ENCODE measurements around the gene RNASE8.
"Not testable (repeated sequence)": the region's sequence is repeated elsewhere in the genome, so short reads cannot be mapped to it uniquely, and the experiment has no call there.

RNASE8 gene, protein sequence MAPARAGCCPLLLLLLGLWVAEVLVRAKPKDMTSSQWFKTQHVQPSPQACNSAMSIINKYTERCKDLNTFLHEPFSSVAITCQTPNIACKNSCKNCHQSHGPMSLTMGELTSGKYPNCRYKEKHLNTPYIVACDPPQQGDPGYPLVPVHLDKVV

DNA sequence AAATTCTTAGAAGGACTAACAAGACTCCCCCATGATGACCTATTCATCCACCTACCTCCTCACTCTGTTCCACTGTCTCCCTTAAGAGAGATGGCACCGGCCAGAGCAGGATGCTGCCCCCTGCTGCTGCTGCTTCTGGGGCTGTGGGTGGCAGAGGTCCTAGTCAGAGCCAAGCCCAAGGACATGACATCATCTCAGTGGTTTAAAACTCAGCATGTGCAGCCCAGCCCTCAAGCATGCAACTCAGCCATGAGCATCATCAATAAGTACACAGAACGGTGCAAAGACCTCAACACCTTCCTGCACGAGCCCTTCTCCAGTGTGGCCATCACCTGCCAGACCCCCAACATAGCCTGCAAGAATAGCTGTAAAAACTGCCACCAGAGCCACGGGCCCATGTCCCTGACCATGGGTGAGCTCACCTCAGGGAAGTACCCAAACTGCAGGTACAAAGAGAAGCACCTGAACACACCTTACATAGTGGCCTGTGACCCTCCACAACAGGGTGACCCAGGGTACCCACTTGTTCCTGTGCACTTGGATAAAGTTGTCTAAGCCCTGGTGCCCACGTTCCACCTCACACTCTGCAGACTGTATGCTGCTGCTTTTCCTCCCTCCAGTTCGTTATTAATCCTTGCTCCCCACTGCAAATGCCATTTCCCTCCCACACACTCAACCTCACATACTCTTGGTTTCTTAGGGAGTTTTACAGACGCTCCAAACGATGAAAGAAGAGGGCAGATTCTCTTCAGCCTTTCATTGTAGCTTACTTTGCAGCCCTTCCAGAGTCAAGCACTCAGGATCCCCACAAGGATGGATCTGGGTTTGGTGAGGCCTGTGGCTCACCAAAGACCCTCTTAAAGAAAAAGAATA lies at the start of gene RNASE8:
RNASE8 (plus strand) TSS at position 20 of the 873 bp plus-strand sequence; CDS start at position 91, 71 bp downstream.
- DNase-seq = no peak

DNA sequence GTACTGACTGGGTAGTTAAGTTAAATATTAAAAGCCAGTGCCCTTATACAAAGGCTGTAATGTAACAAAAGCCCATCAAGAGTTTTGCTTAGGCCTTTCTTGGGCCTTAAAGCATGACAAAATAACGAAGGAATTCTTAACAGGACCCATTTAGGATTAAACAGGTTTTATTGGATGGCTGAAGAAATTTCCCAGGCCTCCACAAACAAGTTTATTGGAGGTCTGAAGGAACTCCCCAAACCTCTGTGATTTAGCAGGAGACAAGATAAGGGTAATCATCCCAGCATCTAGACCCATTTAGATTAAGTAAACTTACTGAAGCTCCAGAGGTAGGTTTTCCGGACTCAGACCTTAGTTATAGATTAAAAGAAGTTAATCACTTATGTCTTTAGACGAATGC lies 47.9 kb upstream of the RNASE8 start:
- not testable (repeated sequence) for DNase-seq

DNA sequence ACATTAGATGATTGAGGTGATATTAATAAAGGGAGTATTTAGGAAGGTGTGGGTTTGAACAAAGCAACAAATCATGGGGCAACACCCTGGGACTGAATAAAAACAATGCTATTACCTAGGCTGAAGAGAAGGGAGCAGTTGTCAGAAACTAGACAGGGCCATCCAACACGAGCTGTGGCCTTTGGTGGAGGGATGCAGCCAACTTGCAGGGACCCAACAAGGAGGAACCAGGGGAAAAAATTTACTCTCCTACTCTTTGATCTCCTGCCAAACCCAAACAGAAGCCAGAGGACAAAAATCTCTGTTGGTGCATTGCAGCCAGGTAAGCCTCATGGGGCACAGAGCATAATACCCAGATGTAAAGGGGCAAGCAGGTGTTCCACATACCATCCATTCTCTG lies 46.5 kb upstream of the RNASE8 start:
- DNase-seq = no peak

DNA sequence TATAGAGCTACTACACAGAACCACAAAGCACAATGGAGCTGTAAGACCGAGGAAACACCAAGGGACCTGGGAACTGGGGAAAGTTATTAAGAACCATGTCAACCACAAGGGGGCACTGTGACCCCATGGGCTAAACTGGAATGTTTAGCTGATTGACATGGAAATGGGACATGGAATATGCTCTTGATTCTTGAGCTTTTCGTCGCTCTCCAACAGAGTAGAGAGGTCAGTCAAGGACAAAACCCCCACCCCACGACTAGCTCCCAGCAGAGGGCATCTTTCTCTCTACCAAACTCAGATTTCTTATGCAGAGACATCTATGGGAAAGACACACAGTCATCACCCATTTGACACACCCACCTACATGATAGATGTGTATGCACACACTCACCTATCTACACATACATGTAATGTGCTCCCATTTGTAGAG lies 42.8 kb upstream of the RNASE8 start:
- peak; percentile 87 for DNase-seq

DNA sequence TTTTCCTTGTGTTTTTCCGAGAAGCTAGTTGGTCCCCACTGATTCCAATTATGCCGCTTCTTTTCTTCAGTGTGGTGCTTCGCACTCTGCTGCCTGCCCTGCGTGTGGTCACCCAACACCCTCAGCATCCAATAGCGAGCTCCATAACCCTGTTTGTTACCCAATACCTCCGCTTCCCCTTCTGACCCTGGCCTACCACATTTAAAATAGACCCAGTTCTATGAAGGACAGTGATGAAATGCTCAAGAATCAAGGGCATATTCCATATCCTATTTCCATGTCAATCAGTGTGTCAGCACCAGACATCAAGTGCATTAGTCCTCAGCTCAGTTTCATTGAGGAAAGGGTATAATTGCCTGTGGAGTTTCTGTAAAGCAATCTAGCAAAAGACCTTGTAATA lies 42.3 kb upstream of the RNASE8 start:
- DNase-seq = no peak

DNA sequence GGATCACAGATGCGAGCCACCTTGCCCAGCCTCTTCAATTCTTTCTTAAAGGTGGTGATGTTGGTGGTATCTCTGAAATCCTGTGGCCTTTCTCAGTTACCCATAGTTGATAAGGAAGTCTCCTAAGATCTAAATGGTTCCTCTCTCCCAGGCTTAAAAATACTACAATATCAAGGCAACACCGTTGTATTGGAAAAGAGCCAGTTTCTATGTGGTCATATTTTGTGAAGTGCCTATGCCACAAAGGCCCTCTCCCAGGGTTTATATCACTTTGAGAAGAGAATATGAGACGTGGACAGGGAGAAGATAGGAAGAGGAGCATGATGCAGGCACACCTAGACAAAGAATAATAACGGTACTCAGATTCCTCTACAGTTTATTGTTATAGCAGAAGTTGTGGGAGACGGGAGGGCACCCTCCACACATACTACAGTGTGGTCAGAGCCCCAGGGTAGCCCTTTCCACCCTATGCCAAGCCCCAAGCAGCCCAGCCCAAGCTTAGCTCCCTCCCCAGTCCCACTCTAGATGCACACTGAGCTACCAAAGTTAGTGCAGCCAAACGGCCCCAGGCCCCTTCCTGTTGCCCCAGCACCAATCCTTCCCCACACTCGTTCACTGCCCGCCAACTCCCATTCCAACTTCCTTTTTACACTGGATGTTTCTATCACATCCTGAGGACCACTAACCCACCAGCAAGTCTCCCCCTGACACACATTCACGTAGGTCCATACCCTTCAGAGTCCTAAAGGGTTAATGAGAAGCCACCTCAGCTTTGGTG lies 41.0 kb upstream of the RNASE8 start:
- DNase-seq = peak; percentile 22

DNA sequence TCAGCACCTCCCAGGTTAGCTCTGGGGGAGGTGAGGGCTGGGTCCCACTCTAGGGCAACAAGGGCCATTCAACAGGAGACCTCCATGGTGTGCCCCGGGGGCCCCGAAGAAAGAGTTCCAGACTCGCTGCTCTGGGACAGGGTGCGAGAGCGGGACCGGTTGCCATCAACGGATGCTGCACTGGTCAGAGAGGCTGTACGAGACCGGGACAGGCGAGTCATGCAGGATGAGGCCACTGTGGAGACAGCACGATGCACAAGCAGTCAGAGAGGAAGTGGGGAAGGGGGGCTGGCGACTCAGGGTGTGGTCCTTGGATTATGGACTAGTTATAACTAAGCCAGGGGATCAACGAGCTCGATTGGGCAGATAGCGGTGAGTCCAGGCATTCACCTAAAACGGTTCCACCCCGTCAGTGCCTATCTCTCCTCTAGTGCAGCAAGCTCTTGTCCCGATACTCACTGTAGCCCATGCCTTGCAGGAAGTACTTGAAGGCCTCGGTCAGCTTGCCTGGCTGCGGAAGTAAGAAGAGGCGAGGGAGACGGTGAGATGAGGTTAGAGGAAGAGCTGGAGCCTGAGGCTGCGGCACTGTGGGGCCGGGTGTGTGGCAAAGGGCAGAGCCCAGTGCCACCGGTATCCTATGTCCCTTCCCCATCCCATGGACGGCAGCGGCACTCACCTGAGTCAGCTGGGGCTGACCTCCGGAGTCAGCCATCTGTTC lies 39.9 kb upstream of the RNASE8 start:
- DNase-seq = no peak

DNA sequence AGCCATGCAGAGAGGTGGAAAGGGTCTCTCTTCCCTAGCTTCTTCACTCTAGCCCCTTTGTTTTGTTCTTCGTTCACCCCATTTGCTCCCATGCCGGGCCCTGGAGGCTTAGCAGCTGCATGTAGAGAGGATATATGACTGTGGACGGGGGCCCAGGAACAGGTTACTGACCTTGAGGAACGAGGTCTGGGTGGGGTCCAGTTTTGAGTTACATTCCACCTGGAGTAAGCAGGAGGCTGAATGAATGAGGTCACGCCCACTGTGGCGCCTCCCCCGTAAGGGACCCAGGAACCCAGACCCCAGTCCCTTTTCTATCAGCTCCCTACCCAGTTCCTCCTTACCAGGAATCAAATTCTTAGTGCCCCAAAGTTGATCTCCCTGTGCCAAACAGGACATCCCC lies 39.3 kb upstream of the RNASE8 start:
- DNase-seq = no peak

DNA sequence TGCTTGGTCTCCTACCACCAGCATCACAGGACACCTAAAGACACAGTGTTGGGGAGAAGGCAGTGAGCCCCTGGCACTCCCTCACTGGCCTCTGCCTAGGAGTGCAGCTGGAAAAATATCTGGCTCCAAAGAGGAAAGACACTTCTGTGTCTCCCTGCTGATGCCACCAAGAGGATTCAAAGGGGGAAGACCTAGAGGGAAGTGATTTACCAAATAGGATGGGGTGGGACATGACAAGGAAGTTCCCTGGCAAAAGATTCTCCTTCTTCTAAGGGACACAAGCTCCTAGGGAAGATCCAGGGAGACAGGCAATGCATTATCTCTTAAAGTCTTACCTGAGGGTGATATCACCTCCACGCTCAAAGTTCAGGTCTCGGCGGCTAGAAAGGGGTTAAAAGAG lies 38.8 kb upstream of the RNASE8 start:
- no peak for DNase-seq

DNA sequence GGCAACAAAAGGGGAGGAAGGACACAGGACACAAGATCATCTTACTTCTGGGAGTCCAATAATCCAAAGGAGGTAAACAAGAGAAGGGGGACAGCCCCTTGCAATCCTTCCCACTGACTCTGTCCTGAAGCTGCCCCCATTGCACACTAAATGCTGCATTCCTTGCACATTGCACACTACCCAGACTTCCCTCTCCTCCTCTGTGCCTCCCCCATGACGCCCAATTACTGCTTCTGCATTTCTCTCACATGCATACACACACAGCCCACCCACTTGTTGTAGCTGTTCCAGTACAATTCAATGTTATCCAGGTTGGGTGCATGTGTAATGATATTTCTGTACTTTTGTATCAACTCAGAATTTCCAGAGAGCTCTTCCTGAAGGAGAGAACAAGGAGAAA lies 38.3 kb upstream of the RNASE8 start:
- no peak for DNase-seq

DNA sequence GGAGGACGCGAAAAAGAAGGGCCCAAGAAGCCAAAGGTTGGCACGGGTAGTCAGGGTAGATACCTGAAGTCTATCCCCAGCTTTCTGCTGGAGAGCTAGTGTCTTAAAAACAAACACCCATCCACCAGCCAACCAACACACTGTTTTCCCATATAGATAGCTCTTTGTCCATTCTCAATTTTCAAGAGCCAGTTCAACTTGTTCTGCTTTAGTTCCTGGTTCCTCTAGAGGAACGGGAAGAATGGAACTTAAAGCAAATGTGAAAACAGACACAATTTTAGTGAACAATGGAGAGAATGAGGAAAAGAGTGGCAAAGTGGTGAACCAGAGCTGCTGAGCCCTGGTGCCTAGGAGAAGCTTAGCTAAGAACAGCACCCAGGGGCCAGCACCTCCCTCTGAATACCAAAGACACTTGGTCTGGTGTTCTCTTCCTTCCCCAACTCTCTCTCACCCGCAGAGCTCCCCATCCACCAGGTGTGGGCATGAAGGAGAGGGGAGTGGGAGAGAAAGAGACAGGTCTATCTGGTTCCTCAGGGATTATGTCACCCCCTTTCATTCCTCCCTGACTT lies 36.6 kb upstream of the RNASE8 start:
- no peak for DNase-seq

DNA sequence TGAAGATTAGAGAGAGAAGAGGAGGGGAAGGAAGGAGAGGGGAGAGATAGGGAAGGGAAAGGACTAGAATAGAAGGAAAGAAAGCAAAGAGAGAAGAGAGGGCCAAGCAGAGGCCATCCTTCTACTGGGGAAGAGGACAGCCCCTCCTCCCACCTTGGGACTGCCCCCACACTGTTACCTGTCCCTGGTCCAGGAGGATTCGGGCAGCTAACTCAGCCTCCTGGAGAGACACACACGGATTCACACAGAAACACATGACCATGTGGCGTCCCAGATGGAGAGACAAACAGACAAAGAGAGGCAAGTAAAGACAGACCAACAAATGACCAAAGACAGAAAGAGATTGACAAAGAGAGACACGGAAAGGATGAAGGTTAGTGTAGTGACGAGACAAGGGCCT lies 34.9 kb upstream of the RNASE8 start:
- DNase-seq = no peak

DNA sequence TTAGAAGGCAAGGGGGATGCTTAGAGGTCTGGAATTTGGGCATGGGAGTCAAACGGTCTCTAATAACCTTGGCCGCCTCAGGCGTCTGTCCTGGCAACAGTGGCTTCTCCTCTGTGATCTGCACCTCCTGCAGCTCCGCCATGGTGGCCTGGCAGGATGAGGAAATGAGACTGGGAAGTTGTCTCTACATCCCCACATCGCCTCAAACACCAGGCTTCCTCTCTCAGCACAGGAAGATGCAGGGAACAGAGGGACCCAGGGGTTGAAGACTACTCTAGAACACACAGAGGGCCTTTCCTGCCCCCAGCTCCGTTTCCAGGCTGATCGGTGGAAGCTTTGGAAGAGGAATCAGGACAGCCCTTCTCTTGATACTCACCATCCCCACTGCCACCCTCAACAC lies 34.4 kb upstream of the RNASE8 start:
- no peak for DNase-seq

DNA sequence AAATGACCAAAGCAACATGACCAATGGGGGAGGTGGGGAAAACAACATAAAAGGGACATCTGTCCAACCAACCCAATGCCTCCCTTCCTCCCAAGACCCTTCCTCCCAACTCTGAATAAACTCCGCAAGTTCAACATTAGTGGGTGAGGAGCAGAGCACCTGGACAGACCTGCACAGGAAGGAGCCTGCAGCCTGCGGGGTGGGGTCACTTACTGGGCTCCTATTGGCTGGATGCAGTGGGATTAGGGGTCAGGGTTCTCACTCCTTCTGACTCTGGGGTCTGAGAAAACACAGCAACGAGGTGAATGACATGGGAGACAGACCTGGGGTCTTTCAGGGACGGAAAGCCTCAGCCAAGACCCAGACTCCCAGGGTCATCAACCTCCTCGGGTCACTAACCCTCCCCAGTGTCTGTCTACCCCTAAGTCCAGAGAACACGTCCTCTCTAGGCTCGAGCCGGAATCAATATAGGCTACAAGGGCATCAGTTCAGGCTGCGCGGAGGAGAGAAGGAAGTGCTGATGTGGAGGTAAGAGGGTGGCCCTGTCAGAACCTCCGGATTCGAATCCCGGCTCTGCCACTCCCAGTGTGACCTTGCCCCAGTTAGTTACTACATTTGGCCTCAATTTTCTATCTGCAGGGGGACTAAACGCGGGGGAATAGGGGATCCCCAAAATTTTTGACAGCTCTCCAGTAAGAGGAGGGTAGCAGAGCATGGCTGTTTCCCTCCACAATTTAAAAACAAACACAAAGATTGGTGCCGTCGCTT lies 33.6 kb upstream of the RNASE8 start:
- no peak for DNase-seq

DNA sequence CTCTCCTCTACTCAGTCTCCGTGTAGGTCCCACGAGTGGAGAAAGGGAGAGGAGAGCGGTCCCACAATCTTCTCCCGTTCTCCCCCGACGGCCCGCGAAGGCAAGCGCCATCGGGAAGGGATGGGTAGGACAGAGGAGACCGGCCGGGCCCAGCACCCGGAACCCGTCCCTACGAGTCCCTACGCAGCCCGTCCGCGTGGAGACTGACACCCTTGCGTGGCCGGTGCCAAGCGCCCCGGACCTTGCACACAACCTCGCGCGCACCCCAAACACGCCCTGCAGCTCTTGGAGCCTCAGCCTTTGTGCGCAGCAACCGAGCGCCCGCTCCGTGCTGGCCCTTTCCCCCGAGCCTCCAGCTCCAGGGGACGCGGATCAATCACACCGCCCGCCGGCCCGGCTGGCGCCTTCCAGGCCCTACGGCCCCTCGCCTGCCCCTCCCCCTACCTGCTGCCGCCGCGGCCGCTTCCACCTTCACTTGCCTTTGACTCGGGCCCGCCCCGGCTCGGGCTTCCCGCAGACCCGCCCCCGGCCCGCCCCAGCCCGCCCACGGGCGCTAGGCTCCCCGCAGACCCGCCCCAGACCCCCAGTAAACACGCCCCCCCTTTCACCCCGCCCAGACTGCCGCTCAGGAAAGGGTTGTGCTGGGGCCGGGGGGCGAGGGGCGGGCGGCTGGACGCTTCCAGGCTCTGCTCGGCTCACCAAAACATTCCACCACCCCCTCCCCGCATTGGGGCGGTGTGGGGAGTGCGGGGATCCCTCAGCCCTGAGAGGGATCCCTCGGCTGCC lies 32.8 kb upstream of the RNASE8 start, which contains the start of gene NDRG2:
NDRG2 (minus strand) TSS at position 477 of the 786 bp plus-strand sequence. CDS start 1,746 bp downstream, outside the sequence.
- no peak for DNase-seq

DNA sequence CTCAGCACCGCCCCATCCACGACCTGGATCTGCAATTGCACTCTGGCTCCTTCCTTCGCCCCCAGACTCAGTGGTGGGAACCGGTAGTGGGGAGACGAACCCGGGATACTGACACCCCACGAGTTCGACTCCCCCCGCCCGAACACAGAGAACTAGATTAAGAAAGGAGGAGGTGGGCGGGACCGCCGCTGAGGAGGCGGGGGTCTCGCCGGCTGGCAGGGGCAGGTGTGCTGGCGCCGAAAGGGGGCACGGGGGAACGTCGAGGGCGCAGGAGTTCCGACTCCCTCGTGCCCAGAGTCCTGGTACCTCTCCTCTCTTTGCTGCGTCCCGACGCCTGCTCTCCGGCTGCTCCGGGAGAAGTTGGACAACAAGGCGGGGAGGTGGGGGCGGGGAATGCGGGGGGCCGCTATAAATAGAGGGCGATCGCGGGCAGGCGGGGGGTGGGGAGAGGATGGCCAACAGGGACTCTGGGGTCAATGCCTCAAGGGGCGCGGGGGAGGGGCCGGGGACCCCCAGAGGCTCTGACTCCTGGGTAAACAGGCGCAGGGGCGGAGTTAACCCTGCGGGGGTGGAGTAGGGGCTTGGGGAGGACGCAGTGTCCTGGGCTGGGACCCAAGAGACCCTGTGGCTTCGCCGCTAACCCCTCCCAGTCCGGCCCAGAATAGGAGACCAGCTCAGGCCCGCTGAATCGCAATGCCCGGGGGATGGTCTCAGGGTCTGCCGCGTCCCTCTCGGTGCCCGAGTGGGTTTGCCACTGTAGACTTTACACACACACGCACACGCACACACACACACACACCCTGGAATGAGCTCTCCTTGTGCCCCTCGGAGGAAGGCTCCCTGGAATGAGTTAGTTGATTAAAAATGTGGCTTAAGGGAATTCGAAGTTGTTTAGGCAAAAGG lies 32.0 kb upstream of the RNASE8 start:
- DNase-seq = no peak

DNA sequence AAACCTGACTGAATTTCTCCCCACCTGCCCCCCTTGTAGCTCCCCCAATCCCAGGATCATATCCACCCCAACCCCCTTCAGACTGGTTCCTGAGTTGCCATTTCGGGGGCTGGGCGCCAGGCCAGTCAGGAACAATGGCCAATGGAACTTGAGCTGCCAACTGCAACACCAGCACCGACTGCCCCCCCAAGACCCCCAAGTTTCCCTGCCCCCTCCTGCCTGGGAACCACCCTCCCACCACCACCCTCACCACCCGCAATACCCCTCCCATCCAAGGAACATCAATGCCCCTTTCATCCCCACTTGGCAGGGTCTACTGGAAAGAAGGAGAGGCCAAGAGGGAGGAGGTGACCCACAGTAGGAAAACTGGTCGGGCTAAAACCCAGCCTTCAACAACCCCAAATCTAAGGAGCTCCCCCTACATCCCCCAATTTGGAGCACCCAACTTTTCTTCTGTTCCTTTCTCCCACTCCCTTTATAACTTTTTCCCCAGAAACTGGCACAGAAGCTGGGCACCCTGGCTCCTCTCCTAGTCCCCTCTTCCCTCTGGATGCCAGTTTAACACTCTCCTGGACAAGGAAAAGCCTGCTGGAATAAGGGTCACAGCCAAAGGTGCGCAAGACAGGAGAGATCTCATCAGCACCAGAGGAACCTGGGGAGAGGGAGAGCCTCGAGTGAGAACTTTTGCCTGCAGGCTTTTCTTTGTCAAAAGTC lies 31.2 kb upstream of the RNASE8 start:
- DNase-seq = no peak

DNA sequence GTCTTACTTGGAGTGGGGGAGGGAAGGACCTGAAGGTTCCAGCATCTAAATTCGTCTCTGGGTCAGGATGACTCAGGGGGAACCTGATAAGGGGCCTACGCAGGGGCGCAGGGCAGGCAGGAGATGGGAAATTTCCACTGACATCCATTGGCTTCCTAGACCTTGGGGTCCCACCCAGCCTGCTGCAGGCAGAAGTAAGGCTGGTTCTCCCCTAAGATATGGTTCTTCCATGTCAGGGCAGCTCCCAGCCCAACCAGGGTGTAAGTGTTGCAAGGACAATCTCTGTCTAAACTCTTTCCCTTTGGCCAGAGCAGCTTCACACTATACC lies 30.7 kb upstream of the RNASE8 start:
- no peak for DNase-seq

DNA sequence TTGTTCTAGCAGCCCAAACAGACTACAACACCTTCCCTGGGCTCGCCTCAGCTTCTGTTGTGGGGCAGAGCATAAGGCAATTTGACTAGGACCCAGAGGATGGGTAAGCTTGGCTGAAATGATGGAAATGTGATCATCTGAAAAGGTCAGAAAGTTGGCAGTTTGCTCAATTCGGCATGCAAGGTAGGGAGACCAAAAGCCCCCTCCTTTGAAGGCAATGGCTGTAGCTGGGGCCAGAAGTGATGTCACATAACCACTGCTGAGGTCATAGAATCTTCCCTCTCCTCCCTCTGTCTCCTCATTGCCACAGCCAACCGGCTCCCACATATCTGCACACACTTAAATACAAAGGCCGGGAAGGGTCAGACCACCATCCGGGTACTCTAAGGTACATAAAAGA lies 27.7 kb upstream of the RNASE8 start, which contains the start of gene TPPP2:
TPPP2 (plus strand) TSS at position 301 of the 400 bp plus-strand sequence. CDS start 365 bp downstream, outside the sequence.
- no peak for DNase-seq
